Ureter (tissue), 1 donor: ENCODE data around the gene MYOG. TPM values are rescaled to one million over a fixed set of nuclear protein-coding genes. Genes with fewer than 3 reads are reported as not detected.

Experiments used
- DNase-seq: peaks from one replicate; pipeline ENCODE4 v3.0.0-alpha.2; 2020; ENCODE audit warnings: low spot score
- total RNA-seq: library from RNA; stranded (reverse); gene quantifications from one replicate; pipeline ENCODE4 v1.2.4, GENCODE V29; 2023
- donor health status: DM: yes; HTN: yes; CAD: no.

The MYOG gene
- total RNA-seq, 1 donor from 2014 or later = not detected

- DNase-seq = peak; percentile 68
These were observed 32.1 kb upstream of the MYOG start for GRCh38 chr1:203117611-203118575.

- no peak for DNase-seq
These were observed 30.4 kb upstream of the MYOG start for GRCh38 chr1:203116091-203116820.

- DNase-seq = no peak
These were observed 28.4 kb upstream of the MYOG start for GRCh38 chr1:203114202-203114601.

GRCh38 chr1:203113308-203113707 lies 27.5 kb upstream of the MYOG start:
- DNase-seq = no peak

- DNase-seq = no peak
These were observed 26.7 kb upstream of the MYOG start for GRCh38 chr1:203112475-203112874.

- no peak for DNase-seq
These were observed 19.1 kb upstream of the MYOG start for GRCh38 chr1:203104789-203105390.

GRCh38 chr1:203103829-203104495 lies 18.1 kb upstream of the MYOG start:
- no peak for DNase-seq

- DNase-seq = no peak
These were observed 17.4 kb upstream of the MYOG start for GRCh38 chr1:203103216-203103615.

GRCh38 chr1:203101813-203102634 lies 16.2 kb upstream of the MYOG start:
- DNase-seq = no peak

- no peak for DNase-seq
These were observed 14.7 kb upstream of the MYOG start for GRCh38 chr1:203100516-203100869.

GRCh38 chr1:203099805-203100515 lies 14.1 kb upstream of the MYOG start:
- DNase-seq = no peak

- DNase-seq = no peak
These were observed 13.2 kb upstream of the MYOG start for GRCh38 chr1:203098914-203099520.

GRCh38 chr1:203098445-203098844 lies 12.6 kb upstream of the MYOG start:
- DNase-seq = no peak

- no peak for DNase-seq
These were observed 11.2 kb upstream of the MYOG start for GRCh38 chr1:203097001-203097400.

- no peak for DNase-seq
These were observed 10.8 kb upstream of the MYOG start for GRCh38 chr1:203096566-203096965.

- no peak for DNase-seq
These were observed 9.4 kb upstream of the MYOG start for GRCh38 chr1:203095061-203095690.

GRCh38 chr1:203093754-203094410 lies 8.1 kb upstream of the MYOG start:
- DNase-seq = no peak

- DNase-seq = no peak
These were observed 6.0 kb upstream of the MYOG start for GRCh38 chr1:203091761-203092330.

GRCh38 chr1:203091199-203091477 lies 5.3 kb upstream of the MYOG start:
- DNase-seq = no peak
